Muscle layer of colon (tissue), 2 donors: ENCODE data around the gene NOSIP.

ENCODE experiments used
- H3K27ac ChIP-seq: one replicate; pipeline ENCODE4 v1.7.0; 2013; ENCODE audit warnings: low read depth, mild to moderate bottlenecking, low read length, moderate library complexity
- H3K27me3 ChIP-seq, 2 donors: one replicate each; pipeline ENCODE4 v1.7.0; 2013; ENCODE audit warnings: low read length in 2 of 2, mild to moderate bottlenecking in 2 of 2; ENCODE audit not compliant: insufficient read depth in 2 of 2, control insufficient read depth in 1 of 2
- H3K36me3 ChIP-seq: one replicate; pipeline ENCODE4 v1.7.0; 2013; ENCODE audit warnings: mild to moderate bottlenecking, low read length; ENCODE audit not compliant: insufficient read depth
- H3K4me1 ChIP-seq: one replicate; pipeline ENCODE4 v1.7.0; 2013; ENCODE audit warnings: mild to moderate bottlenecking, low read length; ENCODE audit not compliant: insufficient read depth
- H3K4me3 ChIP-seq, 2 donors: one replicate each; pipeline ENCODE4 v1.7.0; 2013; ENCODE audit warnings: low read length in 2 of 2, low read depth in 1 of 2, mild to moderate bottlenecking in 1 of 2, moderate library complexity in 1 of 2
- H3K9ac ChIP-seq: one replicate; pipeline ENCODE4 v1.7.0; 2013; ENCODE audit warnings: low read length
- H3K9me3 ChIP-seq: one replicate; pipeline ENCODE4 v1.7.0; 2013; ENCODE audit warnings: mild to moderate bottlenecking, low read length
- donor health status: abdominal sarcoma.
- donor health status: Adenocarcinoma of cecum.

NOSIP gene

GRCh38 chr19:49609499-49610092, 29.2 kb upstream of the NOSIP start:
- H3K4me1 ChIP-seq = no peaks in the 10 kb centered on the region
- no peaks in the 10 kb centered on the region for H3K9me3 ChIP-seq
- H3K27me3 ChIP-seq = no peaks in the 10 kb centered on the region
- no peak overlapping the region for H3K27ac ChIP-seq
- peaks cover 35% of the 10 kb centered on the region for H3K36me3 ChIP-seq
- H3K9ac ChIP-seq = no peak overlapping the region
- no peak overlapping the region for H3K4me3 ChIP-seq

GRCh38 chr19:49605605-49606004, 25.2 kb upstream of the NOSIP start:
- Histone ChIP-seq H3K27me3 (no peaks in the 10 kb centered on the region), H3K27ac (no peak overlapping the region), H3K36me3 (peaks cover 45% of the 10 kb centered on the region)

DNA sequence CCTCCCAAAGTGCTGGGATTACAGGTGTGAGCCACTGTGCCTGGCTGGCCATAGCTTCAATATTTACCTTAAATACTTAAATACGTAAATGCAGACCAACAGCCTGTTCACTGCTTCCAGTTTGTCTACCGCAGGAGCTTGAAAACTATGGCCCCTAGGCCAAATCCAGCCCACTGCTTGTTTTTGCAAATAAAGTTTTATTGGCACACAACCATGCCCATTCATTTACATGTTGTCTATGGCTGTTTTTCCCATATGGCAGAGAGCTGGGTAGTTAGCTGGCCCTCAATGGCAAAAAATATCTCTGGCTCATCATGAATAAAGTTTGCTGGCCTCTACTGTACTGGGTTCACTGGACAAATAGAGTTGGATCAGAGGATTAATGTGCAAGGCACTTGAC, 22.4 kb upstream of the NOSIP start:
- H3K9ac ChIP-seq = no peak overlapping the region
- H3K27ac ChIP-seq = no peak overlapping the region
- no peaks in the 10 kb centered on the region for H3K27me3 ChIP-seq
- H3K4me1 ChIP-seq = no peaks in the 10 kb centered on the region
- peaks cover 47% of the 10 kb centered on the region for H3K36me3 ChIP-seq
- H3K4me3 ChIP-seq = no peak overlapping the region
- H3K9me3 ChIP-seq = no peaks in the 10 kb centered on the region

More at GRCh38 chr19:49605605-49606004, 25.2 kb upstream of the NOSIP start:
- Histone ChIP-seq H3K4me3 (no peak overlapping the region), H3K9ac (no peak overlapping the region), H3K4me1 (no peaks in the 10 kb centered on the region), H3K9me3 (no peaks in the 10 kb centered on the region)

- H3K27ac ChIP-seq = no peak overlapping the region
- H3K27me3 ChIP-seq = no peaks in the 10 kb centered on the region
- H3K36me3 ChIP-seq = peaks cover 42% of the 10 kb centered on the region
These were observed 21.2 kb upstream of the NOSIP start for GRCh38 chr19:49601482-49602038.

DNA sequence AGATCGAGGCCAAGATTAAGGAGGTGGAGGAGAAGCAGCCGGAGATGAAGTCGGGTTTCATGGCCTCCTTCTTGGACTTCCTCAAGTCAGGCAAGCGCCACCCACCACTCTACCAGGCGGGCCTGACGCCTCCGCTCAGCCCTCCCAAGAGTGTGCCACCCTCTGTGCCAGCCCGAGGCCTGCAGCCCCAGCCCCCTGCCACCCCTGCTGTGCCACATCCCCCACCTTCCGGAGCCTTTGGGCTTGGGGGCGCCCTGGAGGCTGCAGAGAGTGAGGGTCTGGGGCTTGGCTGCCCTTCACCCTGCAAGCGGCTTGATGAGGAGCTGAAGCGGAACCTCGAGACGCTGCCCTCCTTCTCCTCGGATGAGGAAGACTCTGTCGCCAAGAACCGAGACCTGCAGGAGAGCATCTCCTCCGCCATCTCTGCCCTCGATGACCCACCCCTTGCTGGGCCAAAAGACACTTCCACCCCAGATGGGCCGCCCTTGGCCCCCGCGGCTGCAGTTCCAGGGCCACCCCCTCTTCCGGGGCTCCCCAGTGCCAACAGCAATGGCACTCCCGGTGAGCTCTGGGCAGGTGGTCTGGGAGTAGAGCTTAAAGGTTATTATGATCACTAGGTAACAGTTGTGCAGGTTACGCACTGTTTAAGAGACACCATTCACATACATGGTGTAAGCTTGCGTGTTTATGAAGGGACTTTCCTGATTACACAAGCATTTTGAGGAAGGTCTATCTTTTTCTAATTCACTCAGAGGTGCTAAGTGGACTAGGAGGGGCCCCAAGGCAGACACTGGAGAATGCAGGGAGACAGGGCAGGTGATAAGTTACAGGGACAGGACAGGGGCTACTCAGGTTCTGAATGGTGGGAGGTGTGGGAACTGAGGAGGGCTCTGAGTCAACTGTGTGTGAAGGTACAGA, 19.3 kb upstream of the NOSIP start:
- peaks cover 44% of the 10 kb centered on the region for H3K36me3 ChIP-seq

More at GRCh38 chr19:49601482-49602038, 21.2 kb upstream of the NOSIP start:
- no peaks in the 10 kb centered on the region for H3K4me1 ChIP-seq
- H3K4me3 ChIP-seq = no peak overlapping the region
- H3K9me3 ChIP-seq = no peaks in the 10 kb centered on the region
- no peak overlapping the region for H3K9ac ChIP-seq

GRCh38 chr19:49597703-49597974, 17.3 kb upstream of the NOSIP start:
- Histone ChIP-seq H3K4me3 (no peak overlapping the region), H3K36me3 (peaks cover 44% of the 10 kb centered on the region), H3K4me1 (peaks cover 14% of the 10 kb centered on the region), H3K9me3 (no peaks in the 10 kb centered on the region), H3K9ac (no peak overlapping the region), H3K27me3 (no peaks in the 10 kb centered on the region), H3K27ac (no peak overlapping the region)

More for the DNA sequence above, 19.3 kb upstream of the NOSIP start:
- Histone ChIP-seq H3K27me3 (no peaks in the 10 kb centered on the region), H3K4me3 (no peak overlapping the region), H3K9me3 (no peaks in the 10 kb centered on the region), H3K4me1 (no peaks in the 10 kb centered on the region), H3K27ac (no peak overlapping the region), H3K9ac (no peak overlapping the region)

DNA sequence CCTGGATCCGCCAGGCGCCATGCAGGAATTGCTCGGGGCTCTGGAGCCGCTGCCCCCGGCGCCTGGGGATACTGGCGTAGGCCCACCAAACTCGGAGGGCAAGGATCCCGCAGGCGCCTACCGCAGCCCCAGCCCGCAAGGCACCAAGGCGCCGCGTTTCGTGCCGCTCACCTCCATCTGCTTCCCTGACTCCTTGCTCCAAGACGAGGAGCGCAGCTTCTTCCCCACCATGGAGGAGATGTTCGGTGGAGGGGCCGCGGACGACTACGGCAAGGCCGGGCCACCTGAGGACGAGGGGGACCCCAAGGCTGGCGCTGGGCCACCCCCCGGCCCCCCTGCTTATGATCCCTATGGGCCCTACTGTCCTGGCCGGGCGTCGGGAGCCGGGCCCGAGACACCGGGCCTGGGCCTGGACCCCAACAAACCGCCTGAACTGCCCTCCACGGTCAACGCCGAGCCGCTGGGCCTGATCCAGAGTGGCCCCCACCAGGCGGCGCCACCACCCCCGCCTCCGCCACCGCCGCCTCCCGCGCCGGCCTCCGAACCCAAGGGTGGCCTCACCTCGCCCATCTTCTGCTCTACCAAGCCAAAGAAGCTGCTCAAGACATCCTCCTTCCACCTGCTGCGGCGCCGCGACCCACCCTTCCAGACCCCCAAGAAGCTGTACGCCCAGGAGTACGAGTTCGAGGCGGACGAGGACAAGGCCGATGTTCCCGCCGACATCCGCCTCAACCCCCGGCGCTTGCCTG, 16.8 kb upstream of the NOSIP start:
- peaks cover 39% of the 10 kb centered on the region for H3K36me3 ChIP-seq
- H3K27ac ChIP-seq = no peak overlapping the region
- H3K27me3 ChIP-seq = no peaks in the 10 kb centered on the region
- no peak overlapping the region for H3K4me3 ChIP-seq
- peaks cover 19% of the 10 kb centered on the region for H3K4me1 ChIP-seq
- no peak overlapping the region for H3K9ac ChIP-seq
- no peaks in the 10 kb centered on the region for H3K9me3 ChIP-seq

GRCh38 chr19:49596407-49596806, 16.1 kb upstream of the NOSIP start:
- Histone ChIP-seq H3K36me3 (peaks cover 35% of the 10 kb centered on the region), H3K9ac (no peak overlapping the region), H3K9me3 (no peaks in the 10 kb centered on the region), H3K27ac (no peak overlapping the region), H3K4me1 (peaks cover 19% of the 10 kb centered on the region), H3K27me3 (no peaks in the 10 kb centered on the region), H3K4me3 (no peak overlapping the region)

DNA sequence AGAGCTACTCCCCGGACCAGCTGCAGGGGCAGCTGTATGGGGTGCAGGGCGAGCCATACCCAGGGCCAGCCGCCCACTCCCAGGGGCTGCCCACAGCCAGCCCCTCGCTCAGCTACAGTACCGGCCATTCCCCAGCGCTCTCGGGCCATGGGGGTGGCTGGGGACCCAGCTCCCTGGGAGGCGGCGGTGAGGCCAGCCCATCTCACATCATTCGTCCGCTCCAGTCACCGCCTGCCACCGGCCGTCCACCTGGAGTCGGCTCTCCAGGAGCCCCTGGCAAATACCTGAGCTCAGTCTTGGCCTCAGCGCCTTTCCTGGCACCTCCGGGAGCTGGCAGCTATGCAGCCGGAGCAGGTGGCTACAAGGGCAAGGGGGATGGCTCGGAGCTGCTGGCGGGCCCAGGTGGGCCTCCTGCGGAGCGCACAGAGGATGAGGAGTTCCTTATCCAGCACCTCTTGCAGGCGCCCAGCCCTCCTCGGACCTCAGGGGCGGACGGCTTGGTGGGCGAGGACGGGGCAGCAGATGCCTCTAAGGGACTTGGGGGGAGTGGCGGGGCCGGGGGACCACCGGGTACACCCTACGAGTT, 15.6 kb upstream of the NOSIP start:
- H3K27ac ChIP-seq = no peak overlapping the region
- H3K4me3 ChIP-seq = no peak overlapping the region
- no peaks in the 10 kb centered on the region for H3K27me3 ChIP-seq
- H3K36me3 ChIP-seq = peaks cover 31% of the 10 kb centered on the region
- peaks cover 19% of the 10 kb centered on the region for H3K4me1 ChIP-seq
- H3K9ac ChIP-seq = no peak overlapping the region
- no peaks in the 10 kb centered on the region for H3K9me3 ChIP-seq

DNA sequence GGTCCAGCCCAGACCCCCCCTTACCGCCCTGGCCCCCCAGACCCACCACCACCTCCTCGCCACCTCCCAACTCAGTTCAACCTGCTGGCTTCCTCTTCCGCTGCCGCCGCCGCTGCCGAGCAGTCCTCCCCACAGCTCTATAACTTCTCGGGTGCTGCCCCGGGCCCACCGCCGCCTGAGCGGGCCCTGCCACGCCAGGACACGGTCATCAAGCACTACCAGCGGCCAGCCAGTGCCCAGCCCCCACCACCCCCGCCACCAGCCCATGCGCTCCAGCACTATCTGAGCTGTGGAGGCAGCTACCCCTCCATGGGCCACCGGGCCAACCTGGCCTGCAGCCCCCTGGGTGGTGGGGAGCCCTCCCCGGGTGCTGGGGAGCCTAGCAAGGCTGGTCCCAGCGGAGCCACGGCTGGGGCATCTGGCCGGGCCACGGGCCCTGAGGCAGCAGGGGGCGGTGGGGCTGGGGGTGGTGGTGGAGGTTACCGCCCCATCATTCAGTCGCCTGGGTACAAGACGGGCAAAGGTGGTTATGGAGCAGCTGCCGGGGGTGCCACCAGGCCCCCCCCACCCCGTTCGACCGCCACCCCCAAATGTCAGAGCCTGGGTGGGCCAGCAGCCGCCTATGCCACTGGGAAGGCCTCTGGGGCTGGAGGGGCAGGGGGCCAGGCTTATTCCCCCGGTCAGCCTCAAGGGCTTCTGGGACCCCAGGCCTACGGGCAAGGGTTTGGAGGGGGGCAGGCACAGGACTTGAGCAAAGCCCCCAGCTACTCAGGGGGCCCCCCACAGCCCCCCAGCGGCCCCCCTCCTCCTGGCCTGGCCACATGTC, 14.8 kb upstream of the NOSIP start:
- no peak overlapping the region for H3K9ac ChIP-seq
- H3K4me3 ChIP-seq = no peak overlapping the region
- H3K36me3 ChIP-seq = peaks cover 30% of the 10 kb centered on the region
- peaks cover 19% of the 10 kb centered on the region for H3K4me1 ChIP-seq
- H3K27me3 ChIP-seq = no peaks in the 10 kb centered on the region
- H3K9me3 ChIP-seq = no peaks in the 10 kb centered on the region
- no peak overlapping the region for H3K27ac ChIP-seq
